GM18526 (cell line): ENCODE results near the gene CD38.

ENCODE experiments used
- POLR2A ChIP-seq: IDR thresholded peaks from 3 replicates; pipeline ENCODE4 v1.6.1; 2011; ENCODE audit not compliant: insufficient read length; ENCODE audit errors: extremely low read depth

The CD38 gene

DNA sequence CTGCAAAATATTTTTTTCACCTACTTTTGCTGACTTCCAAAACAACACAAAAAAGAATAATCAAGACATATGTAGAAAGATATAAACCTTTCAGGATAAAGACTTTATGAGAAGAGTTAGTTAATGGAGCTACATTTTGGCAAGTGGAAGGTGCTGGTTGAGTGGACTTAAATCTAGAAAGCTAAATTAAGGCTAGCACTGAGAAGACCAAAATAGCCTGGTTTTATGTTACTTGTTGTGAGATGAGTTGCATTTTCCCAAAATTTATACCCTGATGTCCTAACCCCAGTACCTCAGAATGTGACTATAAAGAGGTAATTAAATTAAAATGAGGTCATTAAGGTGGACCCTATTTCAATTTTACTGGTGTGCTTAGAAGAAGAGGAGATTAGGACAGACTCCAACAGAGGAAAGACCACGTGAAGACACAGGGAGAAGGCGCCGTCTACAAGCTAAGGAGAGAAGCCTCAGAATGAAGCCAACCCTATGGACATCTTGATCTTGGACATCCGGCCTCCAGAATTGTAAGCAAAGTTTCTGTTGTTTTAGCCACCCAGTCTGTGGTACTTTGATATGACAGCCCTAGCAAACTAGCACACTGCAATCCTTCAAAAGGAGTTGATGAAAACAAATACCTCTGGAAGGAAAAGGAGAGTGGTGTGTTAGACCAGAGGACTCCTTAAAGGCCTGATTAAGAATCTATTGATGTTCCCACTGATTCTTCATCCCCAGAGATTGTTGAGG is 93.0 kb downstream of the CD38 start:
- no peak for TF ChIP-seq POLR2A

DNA sequence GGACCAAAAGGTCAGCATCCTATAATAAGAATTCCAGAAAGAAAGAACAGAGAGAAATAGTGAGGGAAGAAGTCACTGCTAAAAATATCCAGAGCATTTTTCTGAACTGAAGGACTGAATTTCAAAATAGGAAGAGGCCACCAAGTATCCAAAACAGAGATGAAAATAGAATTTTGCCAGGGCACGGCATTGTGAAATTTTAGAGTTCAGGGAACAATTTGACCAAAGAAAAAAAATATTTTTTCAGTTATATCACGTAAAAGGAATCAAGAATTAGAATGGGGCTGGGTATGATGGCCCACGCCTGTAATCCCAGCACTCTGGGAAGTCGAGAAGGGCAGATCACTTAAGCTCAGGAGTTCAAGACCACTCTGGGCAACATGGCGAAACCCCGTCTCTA is 95.0 kb downstream of the CD38 start:
- no peak for TF ChIP-seq POLR2A

GRCh38 chr4:15874671-15875070 is 96.5 kb downstream of the CD38 start:
- TF ChIP-seq POLR2A, result no peak

DNA sequence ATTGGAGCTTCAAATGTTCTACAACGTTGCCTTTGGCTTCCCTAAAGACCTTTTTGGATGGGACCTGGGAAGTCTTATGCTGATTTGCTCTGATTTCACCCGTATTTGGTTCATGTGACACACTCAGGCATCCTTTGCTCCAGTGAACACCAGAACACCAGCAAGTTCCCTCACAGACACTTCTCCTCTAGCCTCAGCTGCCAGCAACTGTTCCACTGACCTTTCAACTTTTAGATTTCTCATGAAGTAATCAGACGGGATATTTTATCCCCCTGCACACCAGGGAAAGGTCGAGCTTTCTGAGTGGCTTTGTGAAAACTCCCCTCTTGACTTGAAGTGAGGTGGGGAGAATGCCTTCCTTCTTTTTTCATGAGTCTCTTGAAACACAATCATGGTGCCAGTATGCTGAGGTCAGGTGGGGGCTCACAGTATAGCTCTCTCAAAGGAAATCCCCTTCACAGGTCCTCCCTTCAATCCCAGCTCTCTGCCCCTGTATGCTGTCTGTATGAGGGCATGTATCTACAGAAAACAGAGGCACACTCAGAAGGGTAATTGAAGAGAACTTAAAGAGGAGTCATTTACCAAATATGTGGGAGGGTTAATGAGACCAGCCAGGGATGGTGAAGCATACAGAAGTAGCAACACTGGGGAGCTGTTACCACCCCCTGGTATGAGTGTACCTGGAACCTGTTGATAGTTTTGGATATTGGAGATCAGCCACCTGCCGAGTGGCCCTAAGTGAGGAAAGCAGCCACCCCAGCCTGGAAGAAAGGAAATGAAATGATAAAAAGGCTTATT is 97.7 kb downstream of the CD38 start:
- no peak for TF ChIP-seq POLR2A

- no peak for TF ChIP-seq POLR2A
Observed at GRCh38 chr4:15878011-15878410, 99.9 kb downstream of the CD38 start.

DNA sequence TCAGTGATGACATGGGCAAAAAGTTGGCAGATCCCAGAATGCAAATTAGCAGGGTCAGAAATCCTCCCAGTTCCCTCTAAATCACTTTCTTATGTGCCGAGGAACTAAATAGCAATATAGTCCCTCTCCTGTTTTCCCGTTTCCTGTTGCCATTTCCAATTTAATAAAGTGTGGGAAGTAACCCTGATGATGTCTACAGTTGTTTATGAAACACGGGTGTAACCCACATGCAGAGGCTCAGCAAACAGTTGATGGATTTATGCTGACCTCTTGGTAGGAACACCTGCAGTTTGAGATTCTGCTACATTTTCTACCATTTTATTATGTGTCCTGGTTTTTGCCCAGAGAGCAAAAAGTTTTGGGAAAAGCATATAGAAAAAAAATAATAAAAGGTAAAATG is 103.7 kb downstream of the CD38 start:
- no peak for TF ChIP-seq POLR2A

DNA sequence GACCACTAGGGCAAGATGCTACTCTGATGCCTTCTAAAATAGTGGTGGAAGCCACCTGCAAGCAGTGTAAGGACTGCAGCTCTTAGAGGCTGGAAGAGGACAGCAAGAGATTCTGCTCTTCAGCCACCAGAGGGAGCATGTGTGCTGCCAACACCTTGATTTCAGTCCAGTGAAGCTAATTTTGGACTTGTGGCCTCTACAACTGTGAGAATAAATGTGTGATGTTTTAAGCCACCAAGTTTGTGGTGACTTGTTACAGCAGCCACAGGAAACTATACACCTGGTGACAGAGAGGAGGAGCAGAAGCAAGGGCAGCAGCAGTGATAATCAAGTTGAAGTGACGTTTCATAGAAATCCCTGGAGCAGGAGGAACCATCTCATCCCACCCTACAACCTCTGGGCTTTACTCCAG is 104.6 kb downstream of the CD38 start:
- TF ChIP-seq POLR2A, result no peak

DNA sequence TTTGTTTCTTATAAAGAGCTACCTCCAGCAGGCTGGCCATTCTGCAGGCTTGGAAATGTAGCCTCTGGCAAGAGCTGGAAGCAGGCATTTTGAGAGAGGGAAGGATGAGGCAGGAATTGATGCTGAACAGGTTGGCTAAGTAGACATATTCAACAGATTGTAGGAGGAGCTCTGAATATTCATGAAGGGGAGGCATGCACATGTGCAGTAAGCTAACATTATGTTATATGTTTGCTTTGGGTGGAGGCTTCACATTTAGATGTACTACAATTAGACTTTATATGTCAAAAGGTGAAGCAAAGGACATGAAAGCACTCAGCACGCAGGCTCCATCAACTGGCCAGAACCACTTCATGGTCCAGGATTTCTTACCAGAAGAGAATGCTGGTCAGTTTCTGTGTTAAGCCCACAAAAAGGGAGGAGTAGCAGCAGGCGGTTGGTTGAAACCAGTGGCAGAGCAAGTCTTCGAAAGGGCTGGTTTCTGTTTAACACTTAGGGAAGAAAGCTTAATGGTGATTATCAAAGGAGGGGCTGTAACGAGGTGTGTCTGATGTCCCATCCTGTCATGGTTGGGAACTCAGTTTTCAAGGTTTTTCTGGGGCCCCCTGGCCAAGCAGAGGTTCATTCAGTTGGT is 105.6 kb downstream of the CD38 start:
- TF ChIP-seq POLR2A, result no peak

DNA sequence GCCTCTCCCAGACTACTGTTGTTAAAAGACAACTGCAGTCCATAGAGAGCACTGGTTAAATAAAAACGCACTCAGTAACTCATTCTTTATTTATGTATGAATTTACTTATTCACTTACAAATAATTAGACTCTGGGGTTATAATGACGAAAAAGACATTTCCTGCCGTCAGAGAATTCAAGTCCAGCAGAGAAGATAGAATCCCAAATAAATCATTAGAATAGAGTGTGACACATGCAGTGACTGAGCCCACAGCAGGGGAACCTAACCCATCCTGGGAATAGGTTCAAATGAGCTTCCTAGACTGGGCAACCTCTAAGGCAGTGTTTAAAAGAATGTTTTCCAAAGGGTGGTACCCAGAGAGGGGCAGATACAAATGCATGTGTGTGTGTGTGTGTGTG is 106.5 kb downstream of the CD38 start:
- TF ChIP-seq POLR2A, result no peak

DNA sequence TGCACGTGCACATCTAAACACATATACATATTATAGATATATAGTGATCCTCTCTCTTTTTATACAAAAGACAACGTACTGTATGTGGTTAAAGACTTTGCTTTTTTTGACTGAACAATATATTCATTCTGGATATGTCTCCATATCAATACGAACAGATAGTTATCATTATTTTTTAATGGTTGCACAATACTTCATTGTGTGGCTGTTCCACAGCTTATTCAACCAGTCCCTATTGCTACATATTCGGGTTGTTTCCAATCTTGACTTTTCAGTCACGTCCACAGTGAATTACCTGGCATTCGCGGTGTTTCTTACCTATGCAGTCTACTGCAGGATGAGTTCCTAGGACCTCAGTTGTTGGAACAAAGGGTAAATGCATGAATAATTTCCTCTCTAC is 107.3 kb downstream of the CD38 start:
- TF ChIP-seq POLR2A, result no peak

- TF ChIP-seq POLR2A, result no peak
Observed at GRCh38 chr4:15888515-15888914, 110.4 kb downstream of the CD38 start.

- TF ChIP-seq POLR2A, result no peak
Observed at GRCh38 chr4:15890246-15890829, 112.2 kb downstream of the CD38 start.

DNA sequence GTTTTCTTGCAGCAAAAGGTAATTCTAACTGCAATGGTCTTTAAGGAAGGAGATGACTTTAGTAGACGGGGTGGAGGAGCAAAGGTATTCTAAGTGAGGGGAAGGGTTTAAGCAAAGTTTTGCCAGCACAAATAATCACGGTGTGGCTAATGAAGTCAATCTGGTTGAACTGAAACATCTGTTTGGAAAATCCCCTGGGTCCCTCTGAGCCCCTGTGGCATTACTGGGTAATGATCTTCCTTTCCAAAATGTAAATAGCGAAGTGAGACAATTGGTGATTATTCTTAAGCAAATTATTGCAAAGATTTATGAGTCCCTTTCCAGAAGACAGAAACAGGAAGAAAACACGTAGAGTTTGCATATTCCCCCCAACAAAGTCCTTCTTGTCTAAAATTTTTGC is 113.2 kb downstream of the CD38 start:
- no peak for TF ChIP-seq POLR2A

- TF ChIP-seq POLR2A, result no peak
Observed at GRCh38 chr4:15893962-15894361, 115.8 kb downstream of the CD38 start.

GRCh38 chr4:15894393-15894792 is 116.3 kb downstream of the CD38 start:
- TF ChIP-seq POLR2A, result no peak
